Stomach smooth muscle (tissue), 2 donors: ENCODE measurements around the gene ETNK2.
"Not testable (repeated sequence)": the region's sequence is repeated elsewhere in the genome, so short reads cannot be mapped to it uniquely, and the experiment has no call there.

Experiments used
- H3K27ac ChIP-seq: one replicate; pipeline ENCODE4 v1.7.0; 2013; ENCODE audit warnings: mild to moderate bottlenecking, low read length, inconsistent platforms
- H3K27me3 ChIP-seq, 2 donors: one replicate each; pipeline ENCODE4 v1.7.0; 2013; ENCODE audit warnings: low read length in 2 of 2; ENCODE audit not compliant: insufficient read depth in 2 of 2, control insufficient read depth in 1 of 2
- H3K36me3 ChIP-seq, 2 donors: one replicate each; pipeline ENCODE4 v1.7.0; 2013; ENCODE audit warnings: low read length in 2 of 2; ENCODE audit not compliant: control insufficient read depth in 2 of 2, insufficient read depth in 2 of 2
- H3K4me1 ChIP-seq: one replicate; pipeline ENCODE4 v1.7.0; 2013; ENCODE audit warnings: low read length; ENCODE audit not compliant: control insufficient read depth, insufficient read depth
- H3K4me3 ChIP-seq, 2 donors: one replicate each; pipeline ENCODE4 v1.7.0; 2013; ENCODE audit warnings: low read length in 2 of 2
- H3K9ac ChIP-seq, 2 donors: one replicate each; pipeline ENCODE4 v1.7.0; 2013; ENCODE audit warnings: low read length in 2 of 2, mild to moderate bottlenecking in 1 of 2
- H3K9me3 ChIP-seq, 2 donors: one replicate each; pipeline ENCODE4 v1.7.0; 2013; ENCODE audit warnings: low read length in 2 of 2; ENCODE audit not compliant: control insufficient read depth in 2 of 2
- donor health status: healthy.
- donor health status: Pancreatic carcinoma.

ETNK2 gene

DNA sequence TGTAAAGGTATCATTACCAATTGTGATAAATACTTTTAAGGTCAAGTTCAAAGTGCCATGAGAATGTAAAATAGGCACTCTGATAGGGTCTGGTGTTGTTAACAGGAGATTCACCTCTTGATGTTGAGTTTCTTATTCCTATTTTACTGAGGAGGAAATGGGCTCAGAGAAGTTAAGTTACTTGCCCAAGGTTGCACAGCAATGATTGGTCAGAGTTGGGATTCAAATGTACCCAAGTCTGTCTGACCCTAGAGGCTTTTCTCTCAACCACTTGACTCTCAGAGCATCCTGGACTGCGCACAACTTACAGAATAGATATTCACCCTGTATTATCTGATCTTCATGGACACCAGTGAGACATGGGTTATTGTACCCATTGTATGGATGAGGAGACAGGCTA lies 45.0 kb downstream of the ETNK2 start:
- H3K4me1 ChIP-seq: peaks cover 27% of the 10 kb centered on the region

DNA sequence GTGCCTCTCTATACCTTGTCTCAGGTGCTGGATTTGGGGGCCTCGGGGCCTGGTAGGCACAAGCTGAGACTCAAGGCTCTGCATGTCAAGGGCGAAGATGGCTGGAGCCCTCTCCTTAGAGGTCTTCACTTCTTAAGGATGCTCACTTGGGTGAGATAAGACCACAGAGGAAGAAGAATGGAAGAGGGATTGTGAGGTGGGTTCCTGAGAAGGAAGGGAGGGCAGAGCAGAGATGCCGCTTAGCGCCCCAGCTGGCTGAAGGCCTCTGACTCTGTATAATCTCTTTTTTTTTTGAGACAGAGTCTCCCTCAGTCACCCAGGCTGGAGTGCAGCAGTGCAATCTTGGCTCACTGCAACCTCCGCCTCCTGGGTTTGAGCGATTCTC lies 46.7 kb downstream of the ETNK2 start:
- Histone ChIP-seq H3K4me1 (peaks cover 26% of the 10 kb centered on the region), H3K36me3 (no peaks in the 10 kb centered on the region), H3K4me3 (no peak overlapping the region), H3K9ac (no peak overlapping the region), H3K27me3 (no peaks in the 10 kb centered on the region), H3K9me3 (no peaks in the 10 kb centered on the region), H3K27ac (no peak overlapping the region)

More for the DNA sequence above, 45.0 kb downstream of the ETNK2 start:
- no peak overlapping the region for H3K27ac ChIP-seq
- H3K9me3 ChIP-seq: no peaks in the 10 kb centered on the region
- H3K36me3 ChIP-seq: no peaks in the 10 kb centered on the region
- no peaks in the 10 kb centered on the region for H3K27me3 ChIP-seq
- no peak overlapping the region for H3K9ac ChIP-seq
- H3K4me3 ChIP-seq: no peak overlapping the region

DNA sequence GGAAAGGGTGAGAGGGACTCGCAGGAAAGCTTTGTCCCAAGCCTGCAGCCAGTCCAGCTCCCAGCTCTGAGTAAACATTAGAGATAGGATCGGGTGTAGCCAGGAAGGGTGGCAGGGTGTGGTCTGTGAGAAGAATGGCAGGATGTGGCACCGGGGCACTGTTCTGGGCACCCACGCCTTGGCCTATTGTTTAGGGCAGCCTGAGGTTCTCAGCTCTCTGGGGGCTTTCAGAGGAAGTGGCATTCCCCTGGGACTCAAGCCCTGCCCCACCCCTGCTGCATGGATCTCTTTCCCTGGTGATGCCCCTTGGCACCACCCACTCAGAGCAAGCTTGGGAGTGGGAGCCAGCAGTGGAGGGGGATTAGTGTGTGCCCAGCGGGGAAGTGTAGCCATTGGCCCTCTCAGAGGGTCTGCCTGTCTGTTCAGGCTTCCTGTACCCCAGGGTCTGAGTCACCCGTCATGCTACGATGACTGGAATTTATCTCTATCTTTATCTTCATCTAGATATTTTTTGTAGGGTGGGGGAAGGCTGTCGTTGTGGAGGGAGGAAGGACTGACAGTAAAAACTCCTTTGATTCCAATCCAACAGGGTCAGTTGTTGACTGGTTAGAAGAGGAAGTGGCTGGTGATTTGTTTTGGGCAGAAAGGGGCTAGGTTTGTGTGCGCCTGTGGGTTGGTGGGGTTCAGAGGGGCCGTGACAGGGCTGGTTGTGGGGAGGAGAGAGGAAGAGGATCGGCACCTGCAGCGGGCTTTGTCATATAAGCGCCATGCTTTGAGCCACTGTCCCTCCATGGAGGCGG lies 47.3 kb downstream of the ETNK2 start:
- Histone ChIP-seq H3K4me3 (no peak overlapping the region), H3K27ac (no peak overlapping the region), H3K9ac (no peak overlapping the region), H3K27me3 (no peaks in the 10 kb centered on the region), H3K36me3 (no peaks in the 10 kb centered on the region), H3K4me1 (peaks cover 26% of the 10 kb centered on the region), H3K9me3 (no peaks in the 10 kb centered on the region)

DNA sequence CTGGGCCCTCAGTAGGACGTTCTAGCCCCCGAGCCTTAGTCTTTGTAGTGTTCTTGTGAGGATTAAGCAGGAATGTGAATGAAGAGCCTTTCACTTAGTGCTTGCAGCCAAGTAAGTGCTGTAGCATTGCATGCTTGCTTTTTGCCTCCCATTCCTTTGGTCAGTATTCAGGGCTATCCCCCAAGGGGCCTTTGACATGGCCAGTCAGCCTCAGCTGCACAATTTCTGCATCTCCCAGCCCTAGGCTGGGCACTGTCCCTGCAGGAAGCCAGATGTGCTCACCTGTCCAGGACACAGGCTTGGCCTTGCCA lies 48.5 kb downstream of the ETNK2 start:
- no peak overlapping the region for H3K4me3 ChIP-seq
- no peak overlapping the region for H3K27ac ChIP-seq
- H3K9ac ChIP-seq: no peak overlapping the region
- peaks cover 0 to 2% of the 10 kb centered on the region in 2 donors for H3K27me3 ChIP-seq
- H3K36me3 ChIP-seq: no peaks in the 10 kb centered on the region
- peaks cover 26% of the 10 kb centered on the region for H3K4me1 ChIP-seq
- H3K9me3 ChIP-seq: no peaks in the 10 kb centered on the region

DNA sequence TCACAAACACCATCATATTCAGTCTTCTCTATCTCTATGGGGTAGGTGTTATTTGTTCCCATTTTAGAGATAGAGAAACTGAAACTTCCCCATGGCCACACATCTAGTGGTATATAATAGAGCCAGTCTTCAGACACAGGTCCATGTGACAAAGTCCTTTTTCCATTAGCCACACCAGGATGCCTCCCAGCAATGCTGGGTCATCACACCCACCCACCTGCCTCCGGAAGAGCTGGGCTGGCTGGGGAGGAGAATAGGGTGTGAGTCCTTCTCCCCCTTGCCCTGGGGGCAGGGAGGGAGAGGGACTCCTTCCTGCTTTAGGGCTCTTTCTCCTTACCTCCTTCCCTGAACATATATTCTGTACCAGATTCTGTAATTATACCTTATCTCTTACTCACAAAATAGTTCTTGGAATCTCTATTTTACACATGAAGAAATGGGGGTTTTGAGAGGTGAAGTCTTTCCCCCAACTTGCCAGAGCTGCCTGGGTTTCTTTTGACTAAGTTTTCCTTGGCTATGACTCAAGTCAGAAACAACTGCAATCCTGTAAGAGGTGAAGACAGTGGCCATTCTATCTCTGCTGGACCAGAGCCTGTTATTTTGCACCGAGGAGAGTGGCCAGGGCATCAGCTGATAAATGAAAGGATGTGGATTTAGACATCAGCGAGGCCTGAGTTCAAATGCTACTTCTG lies 49.0 kb downstream of the ETNK2 start:
- no peak overlapping the region for H3K27ac ChIP-seq
- peaks cover 0 to 2% of the 10 kb centered on the region in 2 donors for H3K27me3 ChIP-seq
- no peak overlapping the region for H3K9ac ChIP-seq
- no peak overlapping the region for H3K4me3 ChIP-seq
- peaks cover 26% of the 10 kb centered on the region for H3K4me1 ChIP-seq
- H3K36me3 ChIP-seq: no peaks in the 10 kb centered on the region
- H3K9me3 ChIP-seq: no peaks in the 10 kb centered on the region

DNA sequence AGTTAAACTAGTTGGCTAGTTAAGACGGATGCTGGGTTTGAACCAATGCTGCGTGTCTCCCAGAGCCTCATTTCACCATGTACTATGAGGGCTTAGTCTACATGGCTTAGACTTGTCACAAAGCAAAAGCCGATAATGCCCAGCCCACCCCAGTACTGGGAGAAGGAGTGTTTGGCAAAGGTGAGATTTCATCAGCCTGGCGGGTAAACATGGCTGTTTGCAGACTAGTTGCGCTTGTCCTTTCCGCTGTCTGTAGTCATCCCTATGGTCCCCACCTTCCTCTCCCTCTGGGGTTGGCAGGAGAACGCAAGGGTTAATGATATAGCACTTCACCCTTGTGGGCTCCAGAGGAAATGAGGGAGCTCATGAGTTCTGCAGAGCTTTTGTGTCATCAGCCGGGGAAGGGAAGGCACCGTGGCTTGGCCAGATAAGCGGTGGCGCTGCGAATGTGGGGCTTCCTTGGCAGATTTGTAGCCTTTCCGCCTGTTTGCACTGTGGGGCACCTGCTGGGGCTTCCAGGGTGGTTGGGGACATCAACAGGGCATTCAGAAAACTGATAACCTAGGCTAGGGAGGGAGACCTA lies 49.7 kb downstream of the ETNK2 start:
- Histone ChIP-seq H3K4me3 (no peak overlapping the region), H3K9ac (no peak overlapping the region), H3K27ac (no peak overlapping the region), H3K27me3 (peaks cover 0 to 2% of the 10 kb centered on the region in 2 donors), H3K4me1 (peaks cover 21% of the 10 kb centered on the region), H3K36me3 (no peaks in the 10 kb centered on the region), H3K9me3 (no peaks in the 10 kb centered on the region)

DNA sequence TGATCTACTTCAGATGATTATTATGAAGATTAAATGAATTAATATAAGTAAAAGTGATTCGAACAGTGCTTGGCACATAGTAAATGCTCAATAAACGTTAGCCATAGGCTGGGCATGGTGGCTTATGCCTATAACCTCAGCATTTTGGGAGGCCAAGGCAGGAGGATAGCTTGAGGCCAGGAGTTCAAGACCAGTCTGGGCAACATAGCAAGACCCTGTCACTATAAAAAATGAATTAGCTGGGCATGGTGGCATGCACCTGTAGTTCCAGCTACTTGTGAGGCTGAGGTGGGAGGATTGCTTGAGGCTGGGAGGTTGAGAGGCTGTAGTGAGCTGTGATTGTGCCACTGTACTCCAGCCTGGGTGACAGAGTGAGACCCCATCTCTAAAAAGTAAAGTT lies 52.1 kb downstream of the ETNK2 start:
- not testable (repeated sequence) for H3K27ac ChIP-seq, H3K27me3 ChIP-seq

DNA sequence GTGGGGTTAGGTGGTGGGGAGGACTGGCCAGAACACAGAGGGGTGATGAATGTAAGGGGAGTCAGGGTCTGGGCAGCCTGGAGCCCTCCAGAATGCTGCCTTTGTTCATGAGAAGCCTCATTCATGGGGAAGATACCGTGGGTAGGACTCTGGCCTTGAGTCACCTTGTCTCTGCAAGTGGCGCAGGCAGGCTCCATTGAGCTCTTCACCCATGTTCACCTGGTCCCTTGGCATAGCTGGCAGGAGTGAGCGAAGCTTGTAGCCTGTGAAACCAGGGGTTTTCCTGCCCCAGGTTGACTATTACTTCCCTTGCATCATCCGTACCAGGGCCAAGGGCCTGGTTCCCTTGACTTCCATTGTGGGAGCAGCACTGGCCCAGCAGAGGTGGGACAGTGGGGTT lies 53.2 kb downstream of the ETNK2 start:
- Histone ChIP-seq H3K9me3 (no peaks in the 10 kb centered on the region), H3K27me3 (peaks cover 0 to 2% of the 10 kb centered on the region in 2 donors), H3K27ac (no peak overlapping the region), H3K36me3 (no peaks in the 10 kb centered on the region), H3K4me1 (peaks cover 18% of the 10 kb centered on the region), H3K4me3 (no peak overlapping the region), H3K9ac (no peak overlapping the region)

More for the DNA sequence above, 52.1 kb downstream of the ETNK2 start:
- H3K9ac ChIP-seq, H3K9me3 ChIP-seq, H3K36me3 ChIP-seq, H3K4me3 ChIP-seq: not testable (repeated sequence)
- peaks cover 21% of the 10 kb centered on the region for H3K4me1 ChIP-seq

DNA sequence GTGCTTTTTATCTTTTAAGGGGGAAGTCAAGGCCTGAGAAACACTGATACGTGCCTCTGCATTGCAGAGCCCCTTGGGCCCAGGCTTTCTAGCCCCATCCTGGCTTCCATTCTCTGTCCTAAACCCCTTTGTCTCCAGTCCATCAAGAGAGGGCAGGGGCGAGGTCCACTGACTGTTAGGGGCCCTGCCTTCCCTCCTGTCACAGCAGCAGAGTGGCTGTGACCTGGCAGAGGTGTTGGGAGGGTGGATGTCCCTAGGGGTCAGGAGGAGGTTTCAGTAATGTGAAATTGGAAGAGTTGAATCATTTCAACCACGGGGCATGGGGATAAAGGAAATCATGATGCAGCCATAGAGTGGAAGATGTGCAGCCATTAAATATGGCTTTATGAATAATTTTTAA lies 54.9 kb downstream of the ETNK2 start:
- Histone ChIP-seq H3K27ac (no peak overlapping the region), H3K9ac (no peak overlapping the region), H3K4me3 (no peak overlapping the region), H3K9me3 (no peaks in the 10 kb centered on the region), H3K36me3 (no peaks in the 10 kb centered on the region), H3K27me3 (peaks cover 0 to 2% of the 10 kb centered on the region in 2 donors), H3K4me1 (peaks cover 3% of the 10 kb centered on the region)

DNA sequence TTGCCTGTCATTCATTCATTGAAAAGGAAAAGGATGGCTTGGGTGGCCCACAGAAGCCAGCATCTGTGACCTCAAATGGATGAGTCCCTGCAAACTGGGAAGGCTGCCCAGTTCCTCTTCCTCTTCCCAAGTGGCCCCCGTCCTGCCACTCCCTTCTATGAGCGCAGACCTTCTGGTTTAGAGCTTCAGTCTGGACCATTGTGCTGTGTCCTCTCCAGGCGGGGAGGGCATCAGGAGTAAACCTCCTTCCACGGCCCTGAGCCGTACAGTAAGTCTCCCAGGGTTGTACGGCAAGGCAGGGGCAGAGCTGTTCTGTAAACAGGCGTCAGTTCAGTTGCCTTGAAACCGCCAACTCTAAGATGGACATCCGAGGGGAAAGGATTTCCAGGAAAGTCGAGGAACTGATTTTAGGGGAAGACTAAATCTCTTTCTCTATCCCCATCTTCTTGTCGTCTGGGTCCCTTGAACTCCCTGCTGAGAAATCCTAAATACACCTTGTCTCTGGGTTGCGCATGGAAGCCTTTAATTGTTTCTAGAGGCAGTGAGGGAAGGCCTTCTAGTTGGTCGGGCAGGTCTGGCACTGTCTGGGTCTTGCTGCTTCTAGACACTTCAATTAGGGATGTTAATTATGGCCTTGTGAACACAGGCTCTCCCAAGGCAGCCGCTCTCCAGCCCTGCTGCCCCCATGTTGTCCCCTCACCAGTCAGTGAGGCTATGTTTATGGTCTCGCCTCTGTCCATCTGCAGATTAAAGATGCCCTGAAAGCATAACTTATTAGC lies 56.8 kb downstream of the ETNK2 start:
- H3K9me3 ChIP-seq: no peaks in the 10 kb centered on the region
- no peak overlapping the region for H3K9ac ChIP-seq
- H3K27ac ChIP-seq: no peak overlapping the region
- H3K4me1 ChIP-seq: no peaks in the 10 kb centered on the region
- H3K4me3 ChIP-seq: no peak overlapping the region
- peaks cover 0 to 2% of the 10 kb centered on the region in 2 donors for H3K27me3 ChIP-seq
- H3K36me3 ChIP-seq: no peaks in the 10 kb centered on the region
